ENCODE data around the gene IGF2BP2. TPM values are rescaled to one million over a fixed set of nuclear protein-coding genes. Genes with fewer than 3 reads are reported as not detected.

The IGF2BP2 gene
- total and polyA plus RNA-seq, 2 of the 8 experiments (the other 6 are each of a cell fraction or from before 2014, with no cell fraction given): 7.4 to 121 TPM

DNA sequence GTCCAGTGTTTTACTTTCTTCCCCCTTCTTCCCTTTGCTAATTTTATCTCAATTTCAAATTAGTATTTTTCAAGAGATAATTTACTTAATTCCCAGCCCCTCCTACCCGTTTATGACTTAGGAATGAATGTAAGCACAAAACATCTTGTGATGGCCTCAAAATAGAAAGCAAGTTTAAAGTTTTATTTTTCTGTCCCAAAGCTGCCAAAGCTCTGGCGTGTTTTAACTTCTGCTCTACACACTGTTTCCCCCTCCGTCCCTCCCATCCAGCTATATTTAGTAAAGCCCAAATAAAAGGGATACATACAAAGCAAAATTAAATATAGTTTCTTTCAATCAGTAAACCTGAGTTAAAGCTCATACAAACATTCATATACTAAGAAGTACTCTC is 59.9 kb downstream of the IGF2BP2 start:
- Histone ChIP-seq H3K4me1 (replicated peaks in 1 of 4; ENCODE audit: control insufficient read depth in 3 of 4, insufficient read depth in 4 of 4, low read length in 3 of 4) (peaks cover 0 to 18% (median 7%) of the 10 kb centered on the region in 4 experiments; a peak in 6 of 7 replicates), H3K36me3 (ENCODE audit: control insufficient read depth in 2 of 4, insufficient read depth in 4 of 4, low read length in 3 of 4) (no peaks in the 10 kb centered on the region), H3K23ac (ENCODE audit: insufficient read length) (no peak overlapping the region), H3K9me3 (ENCODE audit: insufficient read depth in 2 of 2, low read depth in 1 of 2, low read length in 1 of 2) (no peaks in the 10 kb centered on the region), H3K27ac (ENCODE audit: low read depth, low read length) (no peak overlapping the region), H3K9ac (replicated peaks in 1 of 4; ENCODE audit: extremely low read depth in 1 of 4, low read depth in 3 of 4, low read length in 3 of 4) (no peak overlapping the region), H3K79me1 (ENCODE audit: low read depth, low read length) (peaks cover 7% of the 10 kb centered on the region; the same call in 1 of the 2 replicates), H3K4me2 (ENCODE audit: insufficient read depth in 1 of 2, low read depth in 2 of 2, low read length in 2 of 2) (no peak overlapping the region), H3K56ac (replicated peaks; ENCODE audit: insufficient read length, low read depth, low read length) (no peak overlapping the region), H4K8ac (ENCODE audit: extremely low read depth, insufficient read depth, low read length) (no peak overlapping the region), H4K5ac (ENCODE audit: insufficient read length, low read depth, low read length) (no peak overlapping the region), H3K27me3 (replicated peaks in 1 of 4; ENCODE audit: control insufficient read depth in 3 of 4, extremely low read depth in 1 of 4, insufficient read depth in 3 of 4, low read length in 3 of 4) (no peaks in the 10 kb centered on the region), H3K4me3 (ENCODE audit: extremely low read depth in 1 of 4, insufficient read depth in 2 of 4, low read depth in 3 of 4, low read length in 4 of 4) (no peak overlapping the region), H3K4ac (replicated peaks; ENCODE audit: insufficient read length, low read depth, low read length) (no peak overlapping the region), H3K14ac (ENCODE audit: insufficient read length) (no peak overlapping the region), H2BK12ac (ENCODE audit: low read depth, low read length) (no peak overlapping the region), H3K23me2 (ENCODE audit: low read depth, low read length) (no peaks in the 10 kb centered on the region), H2BK15ac (ENCODE audit: low read length) (no peak overlapping the region), H3K79me2 (ENCODE audit: control insufficient read depth in 1 of 2, insufficient read depth in 2 of 2, low read length in 2 of 2) (peaks cover 11 to 95% of the 10 kb centered on the region in 2 experiments), H2BK5ac (ENCODE audit: low read depth, low read length) (no peak overlapping the region), H2AFZ (ENCODE audit: low read length) (no peak overlapping the region), H2BK20ac (ENCODE audit: low read length) (no peak overlapping the region), H2AK5ac (ENCODE audit: low read depth, low read length) (no peak overlapping the region), H4K91ac (replicated peaks; ENCODE audit: insufficient read length, low read length) (no peak overlapping the region), H3K18ac (ENCODE audit: extremely low read depth, low read length) (no peak overlapping the region), H2BK120ac (replicated peaks; ENCODE audit: low read depth, low read length) (no peak overlapping the region), H4K20me1 (replicated peaks in 1 of 2; ENCODE audit: control insufficient read depth in 1 of 2, insufficient read depth in 2 of 2, low read length in 2 of 2) (peaks cover 33 to 34% of the 10 kb centered on the region in 2 experiments)
- WGBS, 2 experiments (ENCODE audit: extremely low coverage in 1 of 2, insufficient coverage in 1 of 2, insufficient read length in 1 of 2, insufficient replicate concordance in 2 of 2, low coverage in 1 of 2, low lambda C conversion rate in 2 of 2, missing lambda C conversion rate in 1 of 2): 85% methylated on average over 3 of the region's 3 CpGs; no CpG with 5 or more reads in 1 of the 2 experiments
- DNase-seq (ENCODE audit: low read depth in 1 of 2, low spot score in 2 of 2) (no peak), FAIRE-seq (no peak)
- ChIA-PET POLR2A (ENCODE audit: partially characterized antibody) (interaction anchor here (0.8 to 1.8 kb wide), 5 partner anchors 10 to 52 kb away, joined by 3 to 6 read pairs (median 4); no protein-coding TSS in a partner anchor), CTCF (ENCODE audit: partially characterized antibody) (interaction anchor here (1.0 to 17.0 kb wide), 9 partner anchors 10 to 183 kb away, joined by 3 to 345 read pairs (median 4); no protein-coding TSS in a partner anchor)
- TF ChIP-seq YY1 (IDR thresholded peaks at IDR 0.05; ENCODE audit: low read depth, low read length) (no peak), SIRT6 (IDR thresholded peaks at IDR 0.05; ENCODE audit: low read length) (no peak), CTBP2 (IDR thresholded peaks at IDR 0.05; ENCODE audit: borderline replicate concordance, insufficient read depth, insufficient read length, low read length) (no peak), CEBPB (IDR thresholded peaks at IDR 0.05; ENCODE audit: low read depth, low read length) (no peak), RNF2 (IDR thresholded peaks at IDR 0.05; ENCODE audit: borderline replicate concordance, low read depth, low read length, missing control alignments, poor library complexity, severe bottlenecking) (no peak), CBX8 (IDR thresholded peaks at IDR 0.05; ENCODE audit: borderline replicate concordance, low read depth, low read length) (no peak), NANOG (IDR thresholded peaks at IDR 0.05; ENCODE audit: insufficient read depth, low read depth, low read length, poor library complexity, severe bottlenecking) (no peak), POU5F1 (IDR thresholded peaks at IDR 0.05; ENCODE audit: low read depth, low read length) (no peak)
- TF ChIP-seq, protein P1, sequence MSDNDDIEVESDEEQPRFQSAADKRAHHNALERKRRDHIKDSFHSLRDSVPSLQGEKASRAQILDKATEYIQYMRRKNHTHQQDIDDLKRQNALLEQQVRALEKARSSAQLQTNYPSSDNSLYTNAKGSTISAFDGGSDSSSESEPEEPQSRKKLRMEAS (IDR thresholded peaks at IDR 0.05): no peak
- TF ChIP-seq, protein P2, sequence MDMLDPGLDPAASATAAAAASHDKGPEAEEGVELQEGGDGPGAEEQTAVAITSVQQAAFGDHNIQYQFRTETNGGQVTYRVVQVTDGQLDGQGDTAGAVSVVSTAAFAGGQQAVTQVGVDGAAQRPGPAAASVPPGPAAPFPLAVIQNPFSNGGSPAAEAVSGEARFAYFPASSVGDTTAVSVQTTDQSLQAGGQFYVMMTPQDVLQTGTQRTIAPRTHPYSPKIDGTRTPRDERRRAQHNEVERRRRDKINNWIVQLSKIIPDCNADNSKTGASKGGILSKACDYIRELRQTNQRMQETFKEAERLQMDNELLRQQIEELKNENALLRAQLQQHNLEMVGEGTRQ (IDR thresholded peaks at IDR 0.05; ENCODE audit: low read length): no peak
- TF ChIP-seq, protein P3, sequence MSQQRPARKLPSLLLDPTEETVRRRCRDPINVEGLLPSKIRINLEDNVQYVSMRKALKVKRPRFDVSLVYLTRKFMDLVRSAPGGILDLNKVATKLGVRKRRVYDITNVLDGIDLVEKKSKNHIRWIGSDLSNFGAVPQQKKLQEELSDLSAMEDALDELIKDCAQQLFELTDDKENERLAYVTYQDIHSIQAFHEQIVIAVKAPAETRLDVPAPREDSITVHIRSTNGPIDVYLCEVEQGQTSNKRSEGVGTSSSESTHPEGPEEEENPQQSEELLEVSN (IDR thresholded peaks at IDR 0.05): no peak

Data from H1 (cell line).